Esophagus muscularis mucosa (tissue), 3 donors: ENCODE measurements around the gene DAB1.

ENCODE experiments used
- EP300 ChIP-seq: sonication (generic); formaldehyde crosslinking; IDR thresholded peaks from one replicate; pipeline ENCODE4 v1.6.1; 2017; ENCODE audit warnings: antibody characterized with exemption
- TF ChIP-seq, protein P1 (sequence below), 3 experiments: fragments of 200-600 bp in 2 of 3; fragments of 450-650 bp in 1 of 3; sonication (generic) in 2 of 3; IDR thresholded peaks; one replicate each; pipeline ENCODE4 v1.5.1; 2017 to 2019; ENCODE audit warnings: antibody characterized with exemption in 3 of 3, mild to moderate bottlenecking in 2 of 3, moderate library complexity in 1 of 3

- TF ChIP-seq, protein P1, sequence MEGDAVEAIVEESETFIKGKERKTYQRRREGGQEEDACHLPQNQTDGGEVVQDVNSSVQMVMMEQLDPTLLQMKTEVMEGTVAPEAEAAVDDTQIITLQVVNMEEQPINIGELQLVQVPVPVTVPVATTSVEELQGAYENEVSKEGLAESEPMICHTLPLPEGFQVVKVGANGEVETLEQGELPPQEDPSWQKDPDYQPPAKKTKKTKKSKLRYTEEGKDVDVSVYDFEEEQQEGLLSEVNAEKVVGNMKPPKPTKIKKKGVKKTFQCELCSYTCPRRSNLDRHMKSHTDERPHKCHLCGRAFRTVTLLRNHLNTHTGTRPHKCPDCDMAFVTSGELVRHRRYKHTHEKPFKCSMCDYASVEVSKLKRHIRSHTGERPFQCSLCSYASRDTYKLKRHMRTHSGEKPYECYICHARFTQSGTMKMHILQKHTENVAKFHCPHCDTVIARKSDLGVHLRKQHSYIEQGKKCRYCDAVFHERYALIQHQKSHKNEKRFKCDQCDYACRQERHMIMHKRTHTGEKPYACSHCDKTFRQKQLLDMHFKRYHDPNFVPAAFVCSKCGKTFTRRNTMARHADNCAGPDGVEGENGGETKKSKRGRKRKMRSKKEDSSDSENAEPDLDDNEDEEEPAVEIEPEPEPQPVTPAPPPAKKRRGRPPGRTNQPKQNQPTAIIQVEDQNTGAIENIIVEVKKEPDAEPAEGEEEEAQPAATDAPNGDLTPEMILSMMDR (IDR thresholded peaks at IDR 0.05) = no peak
- no peak for TF ChIP-seq EP300
These were observed 189.4 kb downstream of the DAB1 start for GRCh38 chr1:57234459-57234858.
